Mammary epithelial cell (primary cell): Measurements from ENCODE around the gene KIAA0319L.

Source experiments
- CTCF ChIP-seq, 2 donors: IDR thresholded peaks in 1 of 2; conservative IDR thresholded peaks in 1 of 2; 2 replicates each; pipeline ENCODE4 v1.5.1; 2011 to 2012; ENCODE audit warnings: inconsistent platforms in 2 of 2, low read length in 2 of 2, mild to moderate bottlenecking in 2 of 2, control low read depth in 1 of 2, low read depth in 1 of 2; ENCODE audit not compliant: insufficient read depth in 1 of 2; ENCODE audit errors: extremely low read depth in 1 of 2
- EZH2 ChIP-seq: IDR thresholded peaks from 2 replicates; pipeline ENCODE4 v1.6.1; 2012; ENCODE audit warnings: low read length, inconsistent platforms, borderline replicate concordance

- TF ChIP-seq CTCF (conservative IDR thresholded peaks at IDR 0.05 in 1 of 2, IDR thresholded peaks at IDR 0.05 in 1 of 2; ENCODE audit: extremely low read depth in 1 of 2, insufficient read depth in 1 of 2, low read depth in 1 of 2, low read length in 2 of 2) (no peak), EZH2 (no peak)
Measured at GRCh38 chr1:35443768-35444518, 113.3 kb downstream of the KIAA0319L start.
